ENCODE measurements around the gene METAP1D. TPM values are rescaled to one million over a fixed set of nuclear protein-coding genes. Genes with fewer than 3 reads are reported as not detected.

METAP1D gene
- total RNA-seq, 1 experiment from 2014 or later, result 11.3 TPM

- Histone ChIP-seq H3K27ac (peak overlapping the region; percentile 95), H3K36me3 (no peaks in the 10 kb centered on the region; the same call in 1 of the 2 replicates), H3K27me3 (replicated peaks) (no peaks in the 10 kb centered on the region), H3K4me3 (peak overlapping the region; percentile 40), H3K9me3 (replicated peaks) (no peaks in the 10 kb centered on the region), H3K4me1 (replicated peaks) (peaks cover 68% of the 10 kb centered on the region)
- DNase-seq (ENCODE audit: low read depth in 1 of 2, low spot score in 2 of 2), result peak; percentile 94 to 97
Measured at GRCh38 chr2:172098650-172099471, 99.1 kb downstream of the METAP1D start.

- DNase-seq (ENCODE audit: low read depth in 1 of 2, low spot score in 2 of 2), result no peak
- Histone ChIP-seq H3K27ac (peak overlapping the region; percentile 95), H3K4me3 (peak overlapping the region; percentile 40), H3K27me3 (replicated peaks) (no peaks in the 10 kb centered on the region), H3K36me3 (no peaks in the 10 kb centered on the region; the same call in 1 of the 2 replicates), H3K4me1 (replicated peaks) (peaks cover 66% of the 10 kb centered on the region), H3K9me3 (replicated peaks) (no peaks in the 10 kb centered on the region)
Measured at GRCh38 chr2:172099472-172100079, 99.8 kb downstream of the METAP1D start.

GRCh38 chr2:172100080-172100934, 100.6 kb downstream of the METAP1D start:
- H3K36me3 ChIP-seq, result no peaks in the 10 kb centered on the region
- DNase-seq (ENCODE audit: low read depth in 1 of 2, low spot score in 2 of 2), result no peak
- H3K9me3 ChIP-seq (replicated peaks), result no peaks in the 10 kb centered on the region
- H3K27me3 ChIP-seq (replicated peaks), result no peaks in the 10 kb centered on the region
- no peak overlapping the region for H3K4me3 ChIP-seq
- H3K27ac ChIP-seq, result no peak overlapping the region
- peaks cover 63% of the 10 kb centered on the region for H3K4me1 ChIP-seq (replicated peaks)

GRCh38 chr2:172100935-172101820, 101.4 kb downstream of the METAP1D start:
- no peak for DNase-seq (ENCODE audit: low read depth in 1 of 2, low spot score in 2 of 2)
- no peak overlapping the region for H3K27ac ChIP-seq
- no peaks in the 10 kb centered on the region for H3K36me3 ChIP-seq
- H3K4me3 ChIP-seq, result peak overlapping the region; percentile 50
- no peaks in the 10 kb centered on the region for H3K27me3 ChIP-seq (replicated peaks)
- H3K9me3 ChIP-seq (replicated peaks), result no peaks in the 10 kb centered on the region
- H3K4me1 ChIP-seq (replicated peaks), result peaks cover 58% of the 10 kb centered on the region

GRCh38 chr2:172101821-172102390, 102.2 kb downstream of the METAP1D start:
- Histone ChIP-seq H3K36me3 (no peaks in the 10 kb centered on the region), H3K4me1 (replicated peaks) (peaks cover 58% of the 10 kb centered on the region), H3K9me3 (replicated peaks) (no peaks in the 10 kb centered on the region), H3K27ac (no peak overlapping the region), H3K4me3 (peak overlapping the region; percentile 50), H3K27me3 (replicated peaks) (no peaks in the 10 kb centered on the region)
- no peak for DNase-seq (ENCODE audit: low read depth in 1 of 2, low spot score in 2 of 2)

- H3K27ac ChIP-seq, result no peak within 1 kb of the TSS
- no peaks in the 10 kb centered on the region for H3K9me3 ChIP-seq (replicated peaks)
- H3K4me1 ChIP-seq (replicated peaks), result peaks cover 50% of the 10 kb centered on the region
- no peaks in the 10 kb centered on the region for H3K27me3 ChIP-seq (replicated peaks)
- H3K36me3 ChIP-seq, result no peaks in the 10 kb centered on the region
- peak; percentile 76 to 91 for DNase-seq (ENCODE audit: low read depth in 1 of 2, low spot score in 2 of 2)
- H3K4me3 ChIP-seq, result peak within 1 kb of the TSS; percentile 50
Measured at GRCh38 chr2:172102391-172103359, 102.9 kb downstream of the METAP1D start, which contains the start of gene DLX2. Gene DLX2 (minus strand): TSS chr2:172102900. CDS start chr2:172102538, 362 bp downstream.

GRCh38 chr2:172103471-172104272, 103.9 kb downstream of the METAP1D start:
- Histone ChIP-seq H3K27ac (no peak overlapping the region), H3K9me3 (replicated peaks) (no peaks in the 10 kb centered on the region), H3K27me3 (replicated peaks) (no peaks in the 10 kb centered on the region), H3K4me3 (peak overlapping the region; percentile 50; the same call in 1 of the 2 replicates), H3K36me3 (no peaks in the 10 kb centered on the region), H3K4me1 (replicated peaks) (peaks cover 40% of the 10 kb centered on the region)
- peak; percentile 75 to 90 for DNase-seq (ENCODE audit: low read depth in 1 of 2, low spot score in 2 of 2)

- Histone ChIP-seq H3K9me3 (replicated peaks) (no peaks in the 10 kb centered on the region), H3K27ac (no peak overlapping the region), H3K27me3 (replicated peaks) (no peaks in the 10 kb centered on the region), H3K4me1 (replicated peaks) (peaks cover 31% of the 10 kb centered on the region), H3K4me3 (no peak overlapping the region), H3K36me3 (no peaks in the 10 kb centered on the region)
- DNase-seq (ENCODE audit: low read depth in 1 of 2, low spot score in 2 of 2), result peak in 1 of 2 experiments; percentile 33
Measured at GRCh38 chr2:172105471-172106107, 105.8 kb downstream of the METAP1D start.

GRCh38 chr2:172106108-172106961, 106.6 kb downstream of the METAP1D start:
- Histone ChIP-seq H3K9me3 (replicated peaks) (no peaks in the 10 kb centered on the region), H3K27me3 (replicated peaks) (no peaks in the 10 kb centered on the region), H3K36me3 (no peaks in the 10 kb centered on the region), H3K4me1 (replicated peaks) (peaks cover 29% of the 10 kb centered on the region), H3K4me3 (peak overlapping the region; percentile 12; the same call in 1 of the 2 replicates), H3K27ac (no peak overlapping the region)
- peak in 1 of 2 experiments; percentile 32 for DNase-seq (ENCODE audit: low read depth in 1 of 2, low spot score in 2 of 2)
